ENCODE results near the gene TRAPPC1. TPM values are rescaled to one million over a fixed set of nuclear protein-coding genes. Genes with fewer than 3 reads are reported as not detected.

TRAPPC1 gene
- total RNA-seq, 1 experiment from 2014 or later, result 26.4 TPM

DNA sequence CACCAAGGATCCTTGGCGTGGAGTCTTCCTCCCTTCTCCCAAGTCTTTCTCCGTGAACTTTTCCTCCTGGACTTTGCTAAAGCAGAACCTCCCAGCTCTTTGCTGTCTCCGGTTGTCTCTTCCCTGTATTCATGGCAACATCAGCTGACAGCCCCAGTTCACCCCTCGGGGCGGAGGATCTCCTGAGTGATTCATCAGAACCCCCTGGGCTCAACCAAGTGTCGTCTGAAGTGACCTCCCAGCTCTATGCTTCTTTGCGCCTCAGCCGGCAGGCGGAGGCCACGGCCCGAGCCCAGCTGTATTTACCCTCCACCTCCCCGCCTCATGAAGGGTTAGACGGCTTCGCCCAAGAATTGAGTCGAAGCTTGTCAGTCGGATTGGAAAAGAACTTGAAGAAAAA is 1.2 kb upstream of the TRAPPC1 start:
- Histone ChIP-seq H3K27ac (ENCODE audit: low read length) (peak overlapping the region; percentile 44; the same call in 1 of the 2 replicates), H4K20me1 (ENCODE audit: low read length) (no peaks in the 10 kb centered on the region), H3K9ac (ENCODE audit: low read length) (peak overlapping the region; percentile 88), H3F3A (ENCODE audit: low read length, unreplicated experiment) (no peaks in the 10 kb centered on the region), H3K79me2 (ENCODE audit: low read length) (peaks cover 45% of the 10 kb centered on the region), H3K4me2 (ENCODE audit: low read length) (peak overlapping the region; percentile 99), H2AFZ (ENCODE audit: low read length) (peak overlapping the region; percentile 100), H3K4me1 (ENCODE audit: insufficient read depth, low read length) (peaks cover 21% of the 10 kb centered on the region), H3K9me3 (ENCODE audit: low read length) (no peaks in the 10 kb centered on the region), H3K36me3 (ENCODE audit: low read depth, low read length) (no peaks in the 10 kb centered on the region), H3K9me2 (replicated peaks; ENCODE audit: low read length) (no peaks in the 10 kb centered on the region), H3K27me3 (ENCODE audit: low read length) (no peaks in the 10 kb centered on the region), H3K4me3 (ENCODE audit: low read length) (peak overlapping the region; percentile 98)
- DNase-seq, result peak; percentile 39
- TF ChIP-seq EZH2 (IDR thresholded peaks at IDR 0.05; ENCODE audit: low read length, unreplicated experiment), result no peak
- TF ChIP-seq, protein P1, sequence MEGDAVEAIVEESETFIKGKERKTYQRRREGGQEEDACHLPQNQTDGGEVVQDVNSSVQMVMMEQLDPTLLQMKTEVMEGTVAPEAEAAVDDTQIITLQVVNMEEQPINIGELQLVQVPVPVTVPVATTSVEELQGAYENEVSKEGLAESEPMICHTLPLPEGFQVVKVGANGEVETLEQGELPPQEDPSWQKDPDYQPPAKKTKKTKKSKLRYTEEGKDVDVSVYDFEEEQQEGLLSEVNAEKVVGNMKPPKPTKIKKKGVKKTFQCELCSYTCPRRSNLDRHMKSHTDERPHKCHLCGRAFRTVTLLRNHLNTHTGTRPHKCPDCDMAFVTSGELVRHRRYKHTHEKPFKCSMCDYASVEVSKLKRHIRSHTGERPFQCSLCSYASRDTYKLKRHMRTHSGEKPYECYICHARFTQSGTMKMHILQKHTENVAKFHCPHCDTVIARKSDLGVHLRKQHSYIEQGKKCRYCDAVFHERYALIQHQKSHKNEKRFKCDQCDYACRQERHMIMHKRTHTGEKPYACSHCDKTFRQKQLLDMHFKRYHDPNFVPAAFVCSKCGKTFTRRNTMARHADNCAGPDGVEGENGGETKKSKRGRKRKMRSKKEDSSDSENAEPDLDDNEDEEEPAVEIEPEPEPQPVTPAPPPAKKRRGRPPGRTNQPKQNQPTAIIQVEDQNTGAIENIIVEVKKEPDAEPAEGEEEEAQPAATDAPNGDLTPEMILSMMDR (conservative IDR thresholded peaks at IDR 0.05; ENCODE audit: low read depth, low read length), result peak; percentile 26; the same call in 1 of the 2 replicates
- ChIA-PET CTCF (interaction anchor here (0.6 to 2.2 kb wide), 6 partner anchors 50 to 127 kb away, joined by 3 to 10 read pairs (median 4); no protein-coding TSS in a partner anchor), POLR2A (ENCODE audit: unreplicated experiment) (no interaction called here)
- peak; percentile 25 for ATAC-seq
- no TSS peak for BruUV-seq (replicated peaks)
- intact Hi-C loops (cut with micrococcal nuclease), result loop anchor here (1.0 to 5.0 kb wide), 3 partner anchors 46 to 124 kb away; no protein-coding TSS in a partner anchor

DNA sequence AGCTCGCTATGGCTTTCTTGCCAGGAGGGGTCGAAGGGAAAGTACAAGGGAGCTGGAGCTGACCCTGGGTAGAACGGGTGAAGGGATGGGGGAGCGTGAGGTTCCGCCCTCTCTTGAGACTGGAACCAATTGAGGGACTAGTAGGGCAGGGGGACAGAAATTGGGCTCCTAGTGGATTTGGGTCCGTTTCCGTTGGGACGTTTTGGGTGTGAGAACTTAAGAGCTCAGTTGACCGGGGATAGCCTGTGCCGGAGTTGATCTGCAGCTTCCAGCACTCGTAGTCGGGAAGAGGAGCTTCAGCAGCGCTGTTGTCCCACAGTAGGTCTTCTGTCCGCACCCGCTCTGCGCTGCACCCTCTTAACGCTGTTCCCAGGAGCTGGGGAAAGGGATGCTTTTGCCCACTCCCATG is 741 bp upstream of the TRAPPC1 start:
- H3K4me3 ChIP-seq (ENCODE audit: low read length), result peak overlapping the region; percentile 98
- no peaks in the 10 kb centered on the region for H3K36me3 ChIP-seq (ENCODE audit: low read depth, low read length)
- CTCF ChIA-PET, result interaction anchor here (0.6 to 2.2 kb wide), 6 partner anchors 50 to 128 kb away, joined by 3 to 10 read pairs (median 4); no protein-coding TSS in a partner anchor
- H4K20me1 ChIP-seq (ENCODE audit: low read length), result no peaks in the 10 kb centered on the region
- POLR2A ChIA-PET (ENCODE audit: unreplicated experiment), result no interaction called here
- peak overlapping the region; percentile 44 for H3K27ac ChIP-seq (ENCODE audit: low read length)
- TF ChIP-seq EZH2phosphoT487 (IDR thresholded peaks at IDR 0.05; ENCODE audit: borderline replicate concordance, low read length) (no peak), EZH2 (IDR thresholded peaks at IDR 0.05; ENCODE audit: low read length, unreplicated experiment) (no peak)
- TF ChIP-seq, protein P1 (conservative IDR thresholded peaks at IDR 0.05; ENCODE audit: low read depth, low read length), result no peak
- peak overlapping the region; percentile 88 for H3K9ac ChIP-seq (ENCODE audit: low read length)
- no peaks in the 10 kb centered on the region for H3K9me3 ChIP-seq (ENCODE audit: low read length)
- peak; percentile 20 for DNase-seq
- ATAC-seq, result peak; percentile 48
- H3F3A ChIP-seq (ENCODE audit: low read length, unreplicated experiment), result no peaks in the 10 kb centered on the region
- H3K27me3 ChIP-seq (ENCODE audit: low read length), result no peaks in the 10 kb centered on the region
- peak overlapping the region; percentile 100 for H2AFZ ChIP-seq (ENCODE audit: low read length)
- H3K9me2 ChIP-seq (replicated peaks; ENCODE audit: low read length), result no peaks in the 10 kb centered on the region
- intact Hi-C loops (cut with micrococcal nuclease), result loop anchor here (1.0 to 5.0 kb wide), 3 partner anchors 45 to 125 kb away; no protein-coding TSS in a partner anchor
- peaks cover 45% of the 10 kb centered on the region for H3K79me2 ChIP-seq (ENCODE audit: low read length)
- H3K4me1 ChIP-seq (ENCODE audit: insufficient read depth, low read length), result peaks cover 21% of the 10 kb centered on the region
- BruUV-seq (replicated peaks), result TSS peak; percentile 69
- peak overlapping the region; percentile 99 for H3K4me2 ChIP-seq (ENCODE audit: low read length)
